Endodermal cell (in vitro differentiated cells): ENCODE results near the gene OR4K13. TPM values are rescaled to one million over a fixed set of nuclear protein-coding genes. Genes with fewer than 3 reads are reported as not detected.

Experiments used
- DNase-seq: peaks from one replicate; pipeline ENCODE4 v3.0.0-alpha.2; 2017
- H3K27ac ChIP-seq: 2 replicates; pipeline ENCODE4 v1.5.1; 2013; ENCODE audit warnings: mild to moderate bottlenecking, low read depth, low read length, moderate library complexity
- H3K27me3 ChIP-seq: 2 replicates; pipeline ENCODE4 v1.6.1; 2013; ENCODE audit warnings: mild to moderate bottlenecking, low read length, moderate library complexity; ENCODE audit not compliant: insufficient read depth, control insufficient read depth, poor library complexity, severe bottlenecking
- H3K36me3 ChIP-seq: 2 replicates; pipeline ENCODE4 v1.7.0; 2013; ENCODE audit warnings: mild to moderate bottlenecking, low read length, moderate library complexity; ENCODE audit not compliant: control insufficient read depth, insufficient read depth
- H3K4me1 ChIP-seq: one replicate; pipeline ENCODE4 v1.7.0; 2013; ENCODE audit warnings: low read length; ENCODE audit not compliant: control insufficient read depth, insufficient read depth
- H3K4me3 ChIP-seq: 2 replicates; pipeline ENCODE4 v1.5.1; 2013; ENCODE audit warnings: mild to moderate bottlenecking, low read length, moderate library complexity
- H3K9ac ChIP-seq: 2 replicates; pipeline ENCODE4 v1.6.1; 2013; ENCODE audit warnings: mild to moderate bottlenecking, low read length, moderate library complexity; ENCODE audit not compliant: poor library complexity, severe bottlenecking; ENCODE audit errors: extremely low read depth
- H3K9me3 ChIP-seq: 2 replicates; pipeline ENCODE4 v1.6.1; 2013; ENCODE audit warnings: mild to moderate bottlenecking, low read length, moderate library complexity; ENCODE audit not compliant: control insufficient read depth
- H3K27ac Mint-ChIP-seq: 2 replicates; pipeline ENCODE4 v1.8.0; 2020; ENCODE audit warnings: mixed read lengths
- H3K27me3 Mint-ChIP-seq: 2 replicates; pipeline ENCODE4 v1.8.0; 2021; ENCODE audit warnings: mild to moderate bottlenecking, mixed read lengths; ENCODE audit not compliant: insufficient read depth
- H3K36me3 Mint-ChIP-seq: 2 replicates; pipeline ENCODE4 v1.8.0; 2020; ENCODE audit warnings: low read depth, mixed read lengths
- H3K4me1 Mint-ChIP-seq: 2 replicates; pipeline ENCODE4 v1.8.0; 2020; ENCODE audit warnings: mixed read lengths
- H3K4me3 Mint-ChIP-seq: 2 replicates; pipeline ENCODE4 v1.8.0; 2020; ENCODE audit warnings: mild to moderate bottlenecking, moderate library complexity, mixed read lengths
- H3K9me3 Mint-ChIP-seq: 2 replicates; pipeline ENCODE4 v1.8.0; 2020; ENCODE audit warnings: mild to moderate bottlenecking, mixed read lengths
- WGBS, 2 experiments: methylation state at CpG; one replicate each; pipeline versions ENCODE4 v1.1.5 to v1.1.7; 2013; ENCODE audit warnings: missing lambda C conversion rate in 2 of 2, mixed read lengths in 1 of 2; ENCODE audit not compliant: insufficient coverage in 1 of 2, insufficient read length in 1 of 2; 5-methylcytosine and 5-hydroxymethylcytosine counted together
- total RNA-seq, 2 donors: library from RNA; stranded (reverse); fragmentation: NEBNext Ultra II Directional in 1 of 2; extraction: Animal tissue kit (Norgen Biotek cat#: 25700) in 1 of 2; gene quantifications; 2 replicates in 1 of 2; 3 replicates in 1 of 2; pipeline ENCODE4 v1.2.1, GENCODE V29; 2021
- TF ChIP-seq, protein P1 (sequence below): fragments of 200-600 bp; sonication (generic); conservative IDR thresholded peaks from 2 replicates; pipeline ENCODE4 v1.5.0; 2021; ENCODE audit warnings: antibody characterized with exemption, mild to moderate bottlenecking

The OR4K13 gene
- total RNA-seq, 2 donors from 2014 or later: not detected

DNA sequence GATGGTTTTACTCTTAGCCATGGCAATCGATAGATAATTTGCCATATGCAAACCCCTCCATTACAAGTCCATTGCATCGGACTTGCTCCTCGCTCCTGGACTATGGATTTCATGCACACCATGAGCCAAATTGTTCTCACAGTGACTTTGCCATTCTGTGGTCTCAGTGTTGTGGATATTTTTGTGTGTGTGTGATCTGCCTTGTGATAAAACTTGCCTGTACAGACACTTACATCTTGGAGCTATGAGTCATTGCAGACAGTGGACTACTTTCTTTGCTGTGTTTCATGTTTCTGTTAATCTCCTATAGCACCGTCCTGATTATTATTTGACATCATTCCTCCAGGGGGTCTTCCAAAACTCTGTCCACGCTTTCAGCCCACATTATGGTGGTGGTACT, 8.4 kb upstream of the OR4K13 start:
- no peak overlapping the region for H3K4me3 Mint-ChIP-seq
- DNase-seq: no peak
- TF ChIP-seq, protein P1, sequence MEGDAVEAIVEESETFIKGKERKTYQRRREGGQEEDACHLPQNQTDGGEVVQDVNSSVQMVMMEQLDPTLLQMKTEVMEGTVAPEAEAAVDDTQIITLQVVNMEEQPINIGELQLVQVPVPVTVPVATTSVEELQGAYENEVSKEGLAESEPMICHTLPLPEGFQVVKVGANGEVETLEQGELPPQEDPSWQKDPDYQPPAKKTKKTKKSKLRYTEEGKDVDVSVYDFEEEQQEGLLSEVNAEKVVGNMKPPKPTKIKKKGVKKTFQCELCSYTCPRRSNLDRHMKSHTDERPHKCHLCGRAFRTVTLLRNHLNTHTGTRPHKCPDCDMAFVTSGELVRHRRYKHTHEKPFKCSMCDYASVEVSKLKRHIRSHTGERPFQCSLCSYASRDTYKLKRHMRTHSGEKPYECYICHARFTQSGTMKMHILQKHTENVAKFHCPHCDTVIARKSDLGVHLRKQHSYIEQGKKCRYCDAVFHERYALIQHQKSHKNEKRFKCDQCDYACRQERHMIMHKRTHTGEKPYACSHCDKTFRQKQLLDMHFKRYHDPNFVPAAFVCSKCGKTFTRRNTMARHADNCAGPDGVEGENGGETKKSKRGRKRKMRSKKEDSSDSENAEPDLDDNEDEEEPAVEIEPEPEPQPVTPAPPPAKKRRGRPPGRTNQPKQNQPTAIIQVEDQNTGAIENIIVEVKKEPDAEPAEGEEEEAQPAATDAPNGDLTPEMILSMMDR: no peak
- no peak overlapping the region for H3K27ac ChIP-seq
- peaks cover 60% of the 10 kb centered on the region for H3K9me3 ChIP-seq
- no peaks in the 10 kb centered on the region for H3K4me1 ChIP-seq
- peaks cover 82% of the 10 kb centered on the region for H3K9me3 Mint-ChIP-seq
- 71 to 73% methylated on average over 1 to 5 of the region's 5 CpGs for WGBS, 2 experiments
- H3K4me3 ChIP-seq: no peak overlapping the region
- no peak overlapping the region for H3K9ac ChIP-seq
- no peak overlapping the region for H3K27ac Mint-ChIP-seq
- H3K27me3 ChIP-seq: no peaks in the 10 kb centered on the region
- no peaks in the 10 kb centered on the region for H3K36me3 Mint-ChIP-seq
- no peaks in the 10 kb centered on the region for H3K36me3 ChIP-seq
- H3K4me1 Mint-ChIP-seq: no peaks in the 10 kb centered on the region
- no peaks in the 10 kb centered on the region for H3K27me3 Mint-ChIP-seq

DNA sequence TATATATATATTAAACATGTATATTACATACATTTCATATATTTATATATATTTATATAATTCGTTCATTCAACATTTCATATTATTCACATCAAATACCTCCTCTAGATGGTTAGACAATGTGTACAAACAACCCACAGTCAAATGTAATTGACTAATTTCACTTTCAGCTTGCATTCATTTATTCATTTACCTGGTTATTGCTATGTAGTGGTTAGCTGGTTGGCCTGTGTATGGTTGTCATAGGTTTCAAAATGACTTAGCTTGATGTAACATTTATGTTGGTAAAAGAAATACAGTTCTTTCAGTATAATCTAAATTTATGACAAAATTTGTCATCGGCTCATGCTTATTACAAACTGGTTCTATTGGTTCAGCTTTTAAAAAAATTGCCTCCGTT, 389 bp downstream of the OR4K13 start:
- peaks cover 40% of the 10 kb centered on the region for H3K9me3 ChIP-seq
- no peaks in the 10 kb centered on the region for H3K4me1 ChIP-seq
- H3K36me3 ChIP-seq: no peaks in the 10 kb centered on the region
- Mint-ChIP-seq H3K36me3 (no peaks in the 10 kb centered on the region), H3K9me3 (peaks cover 59% of the 10 kb centered on the region), H3K27me3 (no peaks in the 10 kb centered on the region), H3K4me3 (no peak overlapping the region), H3K27ac (no peak overlapping the region), H3K4me1 (no peaks in the 10 kb centered on the region)
- H3K27me3 ChIP-seq: no peaks in the 10 kb centered on the region
- no peak overlapping the region for H3K27ac ChIP-seq
- TF ChIP-seq, protein P1: no peak
- no peak for DNase-seq
- 56 to 70% methylated on average over 2 of the region's 3 CpGs for WGBS, 2 experiments
- H3K4me3 ChIP-seq: no peak overlapping the region
- no peak overlapping the region for H3K9ac ChIP-seq

DNA sequence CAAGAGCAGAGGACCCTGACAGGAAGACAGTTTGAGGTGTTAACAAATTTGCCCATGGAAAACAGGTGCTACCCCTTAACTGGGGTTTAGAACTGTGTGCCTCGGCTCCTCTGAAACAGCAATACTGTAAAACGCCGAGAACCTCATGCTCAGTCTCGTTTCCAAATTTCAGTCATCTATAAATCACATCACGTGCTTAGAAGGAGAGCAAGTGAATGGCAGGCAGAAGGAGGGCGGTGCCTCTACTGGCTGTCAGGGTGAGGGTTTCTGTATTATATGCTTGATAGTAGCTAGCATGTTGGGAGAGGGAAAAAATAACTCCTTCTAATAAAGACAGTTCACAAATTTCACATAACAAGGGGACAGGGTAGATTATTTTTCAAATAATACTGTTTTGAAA, 4.8 kb downstream of the OR4K13 start:
- no peak for DNase-seq
- Mint-ChIP-seq H3K9me3 (peaks cover 78% of the 10 kb centered on the region), H3K4me3 (no peak overlapping the region)

More for the DNA sequence above, 4.8 kb downstream of the OR4K13 start:
- Mint-ChIP-seq H3K27ac (no peak overlapping the region), H3K27me3 (no peaks in the 10 kb centered on the region), H3K4me1 (no peaks in the 10 kb centered on the region), H3K36me3 (no peaks in the 10 kb centered on the region)
- no peak overlapping the region for H3K4me3 ChIP-seq
- no peak overlapping the region for H3K9ac ChIP-seq
- WGBS, 2 experiments: 87% methylated on average over 5 of the region's 6 CpGs; no CpG with 5 or more reads in 1 of the 2 experiments
- peaks cover 67% of the 10 kb centered on the region for H3K9me3 ChIP-seq
- no peaks in the 10 kb centered on the region for H3K36me3 ChIP-seq
- TF ChIP-seq, protein P1: no peak
- H3K27ac ChIP-seq: no peak overlapping the region
- H3K27me3 ChIP-seq: no peaks in the 10 kb centered on the region
- H3K4me1 ChIP-seq: no peaks in the 10 kb centered on the region
